K562 (cell line): Measurements from ENCODE around the gene LMNA. TPM values are rescaled to one million over a fixed set of nuclear protein-coding genes. Genes with fewer than 3 reads are reported as not detected.

Experiments used
- EP400 ChIP-seq: fragments of 450-650 bp; IDR thresholded peaks from 2 replicates; pipeline ENCODE4 v1.6.1; 2017; ENCODE audit warnings: antibody characterized with exemption, mild to moderate bottlenecking, moderate library complexity
- GATAD2A ChIP-seq: fragments of 450-650 bp; IDR thresholded peaks from 2 replicates; pipeline ENCODE4 v1.6.1; 2017
- KDM5B ChIP-seq: fragments of 200-600 bp; sonication (generic); IDR thresholded peaks from 2 replicates; pipeline ENCODE4 v1.6.1; 2012; ENCODE audit warnings: low read depth, mild to moderate bottlenecking, moderate library complexity, low read length, control low read depth, inconsistent platforms; ENCODE audit not compliant: insufficient replicate concordance
- NFIX ChIP-seq: fragments of 250-450 bp; sonication (Bioruptor Pico); IDR thresholded peaks from 2 replicates; pipeline ENCODE4 v1.4.0; 2020; ENCODE audit warnings: low read depth, mild to moderate bottlenecking, moderate library complexity
- NFXL1 ChIP-seq: fragments of 450-650 bp; formaldehyde crosslinking; IDR thresholded peaks from 2 replicates; pipeline ENCODE4 v1.4.0; 2021; ENCODE audit warnings: mild to moderate bottlenecking
- PRPF4 ChIP-seq: fragments of 200-400 bp; formaldehyde crosslinking; IDR thresholded peaks from one replicate; pipeline ENCODE4 v1.6.1; 2017; ENCODE audit warnings: low read length, low read depth, mild to moderate bottlenecking; ENCODE audit not compliant: insufficient read depth, poor library complexity, severe bottlenecking
- SMARCC2 ChIP-seq: fragments of 450-650 bp; IDR thresholded peaks from 2 replicates; pipeline ENCODE4 v1.6.1; 2017; ENCODE audit warnings: antibody characterized with exemption, moderate library complexity, mild to moderate bottlenecking, low read depth
- SP1 ChIP-seq: sonication (generic); formaldehyde crosslinking; IDR thresholded peaks from 2 replicates; pipeline ENCODE4 v1.8.1; 2022; ENCODE audit warnings: mild to moderate bottlenecking, missing genetic modification reagents
- ZNF347 ChIP-seq: fragments of 450-650 bp; formaldehyde crosslinking; IDR thresholded peaks from 2 replicates; pipeline ENCODE4 v1.4.0; 2020; ENCODE audit warnings: low read depth, mild to moderate bottlenecking, moderate library complexity
- ZSCAN29 ChIP-seq: fragments of 450-650 bp; IDR thresholded peaks from 2 replicates; pipeline ENCODE4 v1.6.1; 2017
- polyA plus RNA-seq, 8 experiments: library from polyadenylated mRNA; depleted of rRNA in 4 of 8; stranded (reverse) in 5 of 8; unstranded in 3 of 8; fragments of >200 nt; fragmentation: Nextera tagmentation in 2 of 8; fragmentation: Illumina TruSeq in 1 of 8; extraction: Ambion mirVana in 2 of 8; extraction: Trizol in 1 of 8; gene quantifications; 2 replicates each; pipeline versions ENCODE4 v1.2.1 to v1.2.3, GENCODE V29; 2011 to 2014; ENCODE audit warnings: inconsistent platforms in 1 of 8, missing spikeins in 1 of 8
- total RNA-seq, 7 experiments: library from RNA; depleted of rRNA in 6 of 7; stranded (reverse); fragments of >200 nt in 6 of 7; fragmentation: Illumina TruSeq in 2 of 7; extraction: Trizol in 2 of 7; gene quantifications; 2 replicates each; pipeline versions ENCODE4 v1.2.1 to v1.2.3, GENCODE V29; 2011 to 2021; ENCODE audit warnings: low replicate concordance in 1 of 7
- TF ChIP-seq, protein P1 (sequence below): fragments of 450-650 bp; formaldehyde crosslinking; IDR thresholded peaks from 2 replicates; pipeline ENCODE4 v1.4.0; 2022; ENCODE audit warnings: mild to moderate bottlenecking, moderate library complexity
- TF ChIP-seq, protein P2 (sequence below): sonication (generic); formaldehyde crosslinking; IDR thresholded peaks from 2 replicates; pipeline ENCODE4 v1.8.0; 2023; ENCODE audit warnings: mild to moderate bottlenecking, missing genetic modification reagents
- TF ChIP-seq, protein P3 (sequence below): IDR thresholded peaks from 3 replicates; pipeline ENCODE4 v1.6.1; 2011; ENCODE audit warnings: borderline replicate concordance, mild to moderate bottlenecking; ENCODE audit not compliant: insufficient read length, insufficient read depth
- TF ChIP-seq, protein P4 (sequence below): sonication (generic); formaldehyde crosslinking; IDR thresholded peaks from 2 replicates; pipeline ENCODE4 v1.8.1; 2023; ENCODE audit warnings: mild to moderate bottlenecking, missing genetic modification reagents, moderate library complexity
- TF ChIP-seq, protein P5 (sequence below): fragments of 250-450 bp; sonication (Bioruptor Pico); IDR thresholded peaks from 2 replicates; pipeline ENCODE4 v1.4.0; 2020; ENCODE audit warnings: borderline replicate concordance

LMNA gene
- total and polyA plus RNA-seq, 9 of the 15 experiments (the other 6 are each of a cell fraction or from before 2014, with no cell fraction given) = 1.00 to 347 (median 88.2) TPM

DNA sequence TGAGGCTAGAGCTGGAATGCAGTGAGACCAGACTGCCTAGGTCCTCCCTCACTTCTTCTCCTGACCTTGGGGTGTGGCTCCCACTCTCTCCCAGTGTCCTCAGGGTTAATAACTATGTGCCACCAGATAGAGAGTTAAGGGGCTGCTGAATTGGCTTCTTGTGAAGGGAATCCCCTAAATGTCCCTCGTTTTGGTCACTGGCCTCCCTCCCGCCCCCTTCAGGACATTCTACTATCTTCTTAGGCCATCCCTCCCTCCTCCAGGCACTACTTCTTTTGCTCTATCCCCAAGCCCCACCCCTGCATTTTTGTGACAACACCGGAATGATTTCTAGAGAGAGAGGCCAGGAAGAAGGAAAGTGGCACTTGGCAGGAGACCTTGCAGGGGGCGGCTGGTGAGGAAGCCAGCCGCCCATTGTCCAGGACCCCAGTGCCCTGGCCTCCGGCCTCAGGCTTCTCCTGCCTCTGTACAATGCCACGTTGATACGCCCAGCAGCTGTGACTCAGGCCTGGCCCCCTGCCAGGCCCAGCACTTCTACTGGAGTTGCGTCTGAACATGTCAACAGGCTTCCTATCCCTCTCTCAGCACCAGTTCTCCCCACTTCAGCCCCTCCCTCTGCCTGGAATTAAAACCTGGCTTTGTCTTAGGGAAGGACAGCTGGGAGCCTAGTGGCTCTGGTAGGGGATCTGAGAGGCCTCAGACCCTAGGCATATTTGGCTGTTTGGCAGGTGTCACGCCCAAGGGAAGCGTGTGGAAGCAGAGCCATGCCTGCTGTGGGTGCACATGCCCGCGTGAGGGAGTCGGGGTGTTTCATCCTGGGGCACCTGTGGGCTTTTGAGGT lies 9.1 kb downstream of the LMNA start (continued):
- TF ChIP-seq, protein P1, sequence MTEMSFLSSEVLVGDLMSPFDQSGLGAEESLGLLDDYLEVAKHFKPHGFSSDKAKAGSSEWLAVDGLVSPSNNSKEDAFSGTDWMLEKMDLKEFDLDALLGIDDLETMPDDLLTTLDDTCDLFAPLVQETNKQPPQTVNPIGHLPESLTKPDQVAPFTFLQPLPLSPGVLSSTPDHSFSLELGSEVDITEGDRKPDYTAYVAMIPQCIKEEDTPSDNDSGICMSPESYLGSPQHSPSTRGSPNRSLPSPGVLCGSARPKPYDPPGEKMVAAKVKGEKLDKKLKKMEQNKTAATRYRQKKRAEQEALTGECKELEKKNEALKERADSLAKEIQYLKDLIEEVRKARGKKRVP (CRISPR knock-in tag) = peak; percentile 17; the same call in 1 of the 2 replicates
- TF ChIP-seq KDM5B = no peak
- no peak for TF ChIP-seq ZSCAN29
- TF ChIP-seq, protein P2, sequence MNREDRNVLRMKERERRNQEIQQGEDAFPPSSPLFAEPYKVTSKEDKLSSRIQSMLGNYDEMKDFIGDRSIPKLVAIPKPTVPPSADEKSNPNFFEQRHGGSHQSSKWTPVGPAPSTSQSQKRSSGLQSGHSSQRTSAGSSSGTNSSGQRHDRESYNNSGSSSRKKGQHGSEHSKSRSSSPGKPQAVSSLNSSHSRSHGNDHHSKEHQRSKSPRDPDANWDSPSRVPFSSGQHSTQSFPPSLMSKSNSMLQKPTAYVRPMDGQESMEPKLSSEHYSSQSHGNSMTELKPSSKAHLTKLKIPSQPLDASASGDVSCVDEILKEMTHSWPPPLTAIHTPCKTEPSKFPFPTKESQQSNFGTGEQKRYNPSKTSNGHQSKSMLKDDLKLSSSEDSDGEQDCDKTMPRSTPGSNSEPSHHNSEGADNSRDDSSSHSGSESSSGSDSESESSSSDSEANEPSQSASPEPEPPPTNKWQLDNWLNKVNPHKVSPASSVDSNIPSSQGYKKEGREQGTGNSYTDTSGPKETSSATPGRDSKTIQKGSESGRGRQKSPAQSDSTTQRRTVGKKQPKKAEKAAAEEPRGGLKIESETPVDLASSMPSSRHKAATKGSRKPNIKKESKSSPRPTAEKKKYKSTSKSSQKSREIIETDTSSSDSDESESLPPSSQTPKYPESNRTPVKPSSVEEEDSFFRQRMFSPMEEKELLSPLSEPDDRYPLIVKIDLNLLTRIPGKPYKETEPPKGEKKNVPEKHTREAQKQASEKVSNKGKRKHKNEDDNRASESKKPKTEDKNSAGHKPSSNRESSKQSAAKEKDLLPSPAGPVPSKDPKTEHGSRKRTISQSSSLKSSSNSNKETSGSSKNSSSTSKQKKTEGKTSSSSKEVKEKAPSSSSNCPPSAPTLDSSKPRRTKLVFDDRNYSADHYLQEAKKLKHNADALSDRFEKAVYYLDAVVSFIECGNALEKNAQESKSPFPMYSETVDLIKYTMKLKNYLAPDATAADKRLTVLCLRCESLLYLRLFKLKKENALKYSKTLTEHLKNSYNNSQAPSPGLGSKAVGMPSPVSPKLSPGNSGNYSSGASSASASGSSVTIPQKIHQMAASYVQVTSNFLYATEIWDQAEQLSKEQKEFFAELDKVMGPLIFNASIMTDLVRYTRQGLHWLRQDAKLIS = no peak
- TF ChIP-seq NFXL1 (CRISPR knock-in tag) = no peak
- TF ChIP-seq, protein P3, sequence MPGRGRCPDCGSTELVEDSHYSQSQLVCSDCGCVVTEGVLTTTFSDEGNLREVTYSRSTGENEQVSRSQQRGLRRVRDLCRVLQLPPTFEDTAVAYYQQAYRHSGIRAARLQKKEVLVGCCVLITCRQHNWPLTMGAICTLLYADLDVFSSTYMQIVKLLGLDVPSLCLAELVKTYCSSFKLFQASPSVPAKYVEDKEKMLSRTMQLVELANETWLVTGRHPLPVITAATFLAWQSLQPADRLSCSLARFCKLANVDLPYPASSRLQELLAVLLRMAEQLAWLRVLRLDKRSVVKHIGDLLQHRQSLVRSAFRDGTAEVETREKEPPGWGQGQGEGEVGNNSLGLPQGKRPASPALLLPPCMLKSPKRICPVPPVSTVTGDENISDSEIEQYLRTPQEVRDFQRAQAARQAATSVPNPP = no peak
- TF ChIP-seq PRPF4 = no peak
- no peak for TF ChIP-seq ZNF347 (CRISPR knock-in tag)
- no peak for TF ChIP-seq GATAD2A
- TF ChIP-seq EP400 = peak; percentile 92
- TF ChIP-seq, protein P4, sequence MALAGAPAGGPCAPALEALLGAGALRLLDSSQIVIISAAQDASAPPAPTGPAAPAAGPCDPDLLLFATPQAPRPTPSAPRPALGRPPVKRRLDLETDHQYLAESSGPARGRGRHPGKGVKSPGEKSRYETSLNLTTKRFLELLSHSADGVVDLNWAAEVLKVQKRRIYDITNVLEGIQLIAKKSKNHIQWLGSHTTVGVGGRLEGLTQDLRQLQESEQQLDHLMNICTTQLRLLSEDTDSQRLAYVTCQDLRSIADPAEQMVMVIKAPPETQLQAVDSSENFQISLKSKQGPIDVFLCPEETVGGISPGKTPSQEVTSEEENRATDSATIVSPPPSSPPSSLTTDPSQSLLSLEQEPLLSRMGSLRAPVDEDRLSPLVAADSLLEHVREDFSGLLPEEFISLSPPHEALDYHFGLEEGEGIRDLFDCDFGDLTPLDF (CRISPR knock-in tag) = no peak
- TF ChIP-seq SP1 (CRISPR knock-in tag) = no peak; the same call in 1 of the 2 replicates
- TF ChIP-seq, protein P5, sequence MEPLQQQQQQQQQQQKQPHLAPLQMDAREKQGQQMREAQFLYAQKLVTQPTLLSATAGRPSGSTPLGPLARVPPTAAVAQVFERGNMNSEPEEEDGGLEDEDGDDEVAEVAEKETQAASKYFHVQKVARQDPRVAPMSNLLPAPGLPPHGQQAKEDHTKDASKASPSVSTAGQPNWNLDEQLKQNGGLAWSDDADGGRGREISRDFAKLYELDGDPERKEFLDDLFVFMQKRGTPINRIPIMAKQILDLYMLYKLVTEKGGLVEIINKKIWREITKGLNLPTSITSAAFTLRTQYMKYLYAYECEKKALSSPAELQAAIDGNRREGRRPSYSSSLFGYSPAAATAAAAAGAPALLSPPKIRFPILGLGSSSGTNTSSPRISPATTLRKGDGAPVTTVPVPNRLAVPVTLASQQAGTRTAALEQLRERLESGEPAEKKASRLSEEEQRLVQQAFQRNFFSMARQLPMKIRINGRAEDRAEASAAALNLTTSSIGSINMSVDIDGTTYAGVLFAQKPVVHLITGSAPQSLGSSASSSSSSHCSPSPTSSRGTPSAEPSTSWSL (CRISPR knock-in tag) = no peak
- TF ChIP-seq SMARCC2 = peak; percentile 74
- TF ChIP-seq NFIX (CRISPR knock-in tag) = peak; percentile 63
